ENCODE measurements around the gene HSFX2. TPM values are rescaled to one million over a fixed set of nuclear protein-coding genes. Genes with fewer than 3 reads are reported as not detected.
"Not testable (repeated sequence)": the region's sequence is repeated elsewhere in the genome, so short reads cannot be mapped to it uniquely, and the experiment has no call there.

Gene HSFX2
- total RNA-seq, 1 experiment from 2014 or later = not detected

- H3K9me3 ChIP-seq, H3K36me3 ChIP-seq, H3K4me3 ChIP-seq, DNase-seq, H3K27me3 ChIP-seq: not testable (repeated sequence)
These were observed 43.7 kb downstream of the HSFX2 start for GRCh38 chrX:149551245-149551938.

GRCh38 chrX:149550454-149550853, 44.7 kb downstream of the HSFX2 start:
- H3K4me3 ChIP-seq, H3K36me3 ChIP-seq, DNase-seq, H3K9me3 ChIP-seq, H3K27me3 ChIP-seq: not testable (repeated sequence)

- H3K4me3 ChIP-seq, H3K27me3 ChIP-seq, H3K9me3 ChIP-seq, H3K36me3 ChIP-seq, DNase-seq: not testable (repeated sequence)
These were observed 45.4 kb downstream of the HSFX2 start, which contains the start of gene HSFX3 for GRCh38 chrX:149549701-149550100. TSS of gene HSFX3 (minus strand) at chrX:149549924. CDS start at chrX:149549852, 72 bp downstream.

- DNase-seq, H3K9me3 ChIP-seq, H3K4me3 ChIP-seq, H3K36me3 ChIP-seq, H3K27me3 ChIP-seq: not testable (repeated sequence)
These were observed 47.3 kb downstream of the HSFX2 start for GRCh38 chrX:149547782-149548181.

GRCh38 chrX:149546962-149547361, 48.2 kb downstream of the HSFX2 start:
- DNase-seq, H3K9me3 ChIP-seq, H3K27me3 ChIP-seq, H3K4me3 ChIP-seq, H3K36me3 ChIP-seq: not testable (repeated sequence)

- H3K4me3 ChIP-seq, DNase-seq, H3K36me3 ChIP-seq, H3K9me3 ChIP-seq, H3K27me3 ChIP-seq: not testable (repeated sequence)
These were observed 49.3 kb downstream of the HSFX2 start for GRCh38 chrX:149545545-149546543.

Other genes with a start within 250 kb of the HSFX2 start
- 3.6 and 11.6 TPM in 2 replicates for gene IDS, start 90.0 kb downstream of the HSFX2 start, total RNA-seq (2014; rRNA removed; shearing (Covaris generic); ENCODE audit: low replicate concordance)
- gene EOLA1, start 54.3 kb downstream of the HSFX2 start, total RNA-seq (2014; rRNA removed; shearing (Covaris generic); ENCODE audit: low replicate concordance) = 33.5 and 41.1 TPM in 2 replicates
- gene HSFX3, start 45.4 kb downstream of the HSFX2 start, total RNA-seq (2014; rRNA removed; shearing (Covaris generic); ENCODE audit: low replicate concordance) = not detected in 2 replicates
- gene MAGEA9B, start 7.9 kb downstream of the HSFX2 start, total RNA-seq (2014; rRNA removed; shearing (Covaris generic); ENCODE audit: low replicate concordance) = not detected in 2 replicates
- 11.0 and 18.8 TPM in 2 replicates for gene TMEM185A, start 36.5 kb upstream of the HSFX2 start, total RNA-seq (2014; rRNA removed; shearing (Covaris generic); ENCODE audit: low replicate concordance)
- gene MAGEA11, start 116.7 kb upstream of the HSFX2 start, total RNA-seq (2014; rRNA removed; shearing (Covaris generic); ENCODE audit: low replicate concordance) = not detected in 2 replicates
- not detected in 2 replicates for gene HSFX1, start 178.8 kb upstream of the HSFX2 start, total RNA-seq (2014; rRNA removed; shearing (Covaris generic); ENCODE audit: low replicate concordance)
- not detected in 2 replicates for gene MAGEA9, start 186.6 kb upstream of the HSFX2 start, total RNA-seq (2014; rRNA removed; shearing (Covaris generic); ENCODE audit: low replicate concordance)